ENCODE results near the gene ARHGEF2. TPM values are rescaled to one million over a fixed set of nuclear protein-coding genes. Genes with fewer than 3 reads are reported as not detected.
A peak's percentile ranks its signal among the peaks of the same experiment; 100 is the strongest.

The ARHGEF2 gene
- total RNA-seq, 1 experiment from 2014 or later: 90.1 TPM

DNA sequence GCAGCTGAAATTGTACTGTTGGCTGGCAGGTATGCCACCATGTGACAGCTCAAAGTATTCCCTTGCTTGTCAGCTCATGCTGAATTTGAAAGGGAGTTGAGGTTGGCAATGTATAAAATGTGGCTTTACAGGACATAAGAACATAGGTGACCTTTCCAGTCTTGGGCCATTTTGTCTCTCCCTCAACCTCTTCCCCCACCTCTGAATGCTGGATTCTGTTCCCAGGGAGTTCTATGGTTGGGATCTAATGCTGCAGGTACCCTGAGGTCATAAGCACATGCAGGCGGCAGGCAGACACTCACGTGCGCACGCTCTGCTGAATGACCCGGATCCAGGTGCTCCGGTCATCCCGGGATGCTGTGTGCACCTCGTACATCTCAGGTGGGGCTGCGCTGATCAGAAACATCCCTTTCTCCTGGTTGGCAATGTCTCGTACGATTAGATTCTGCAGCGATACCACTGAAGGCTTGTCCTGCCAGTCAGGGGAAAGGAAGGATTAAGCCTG is 20.9 kb downstream of the ARHGEF2 start:
- ChIA-PET POLR2A (no interaction called here), RAD21 (ENCODE audit: low non-redundant PET in 1 of 2, low total read pairs in 2 of 2, uncharacterized antibody in 2 of 2, unreplicated experiment in 2 of 2) (no interaction called here), CTCF (no interaction called here)
- no peak for ATAC-seq
- Histone ChIP-seq H4K20me1 (ENCODE audit: insufficient read depth) (no peaks in the 10 kb centered on the region), H3K4me2 (ENCODE audit: low read length) (no peak overlapping the region), H3K27ac (ENCODE audit: low read depth, low read length) (no peak overlapping the region), H3K27me3 (ENCODE audit: insufficient read depth, low read length) (no peaks in the 10 kb centered on the region), H3K36me3 (ENCODE audit: control insufficient read depth in 1 of 2, insufficient read depth in 2 of 2, low read length in 2 of 2) (peaks cover 26 to 37% of the 10 kb centered on the region in 2 experiments; a peak in 3 of 4 replicates), H2AFZ (ENCODE audit: low read depth, low read length, poor library complexity, severe bottlenecking) (no peak overlapping the region), H3K9ac (ENCODE audit: low read length) (no peak overlapping the region), H3K9me2 (ENCODE audit: insufficient read depth) (no peaks in the 10 kb centered on the region), H3K79me2 (ENCODE audit: insufficient read depth, low read length) (peaks cover 7% of the 10 kb centered on the region; the same call in 1 of the 2 replicates), H3K4me1 (ENCODE audit: control insufficient read depth in 1 of 2, insufficient read depth in 2 of 2, low read length in 2 of 2) (peaks cover 17 to 32% of the 10 kb centered on the region in 2 experiments), H3K4me3 (replicated peaks in 1 of 2; ENCODE audit: low read depth in 1 of 2, low read length in 2 of 2) (no peak overlapping the region), H3K9me3 (ENCODE audit: control insufficient read depth in 1 of 2, insufficient read depth in 1 of 2, low read depth in 1 of 2, low read length in 2 of 2) (no peaks in the 10 kb centered on the region)
- TF ChIP-seq EZH2 (IDR thresholded peaks at IDR 0.05) (no peak), JUND (IDR thresholded peaks at IDR 0.05) (no peak), RAD21 (IDR thresholded peaks at IDR 0.05; ENCODE audit: low read depth) (no peak), CBX3 (IDR thresholded peaks at IDR 0.05; ENCODE audit: low read depth) (no peak), CEBPB (IDR thresholded peaks at IDR 0.05; ENCODE audit: low read depth) (no peak), TCF7L2 (IDR thresholded peaks at IDR 0.05; ENCODE audit: borderline replicate concordance, extremely low read depth, insufficient read depth, insufficient read length) (no peak), POLR2A (IDR thresholded peaks at IDR 0.05; ENCODE audit: borderline replicate concordance, extremely low read depth, insufficient read depth, insufficient read length) (no peak), SIN3A (IDR thresholded peaks at IDR 0.05; ENCODE audit: low read depth) (no peak), EGR1 (IDR thresholded peaks at IDR 0.05; ENCODE audit: low read depth) (no peak), SRF (IDR thresholded peaks at IDR 0.05; ENCODE audit: low read depth) (no peak), ZFX (IDR thresholded peaks at IDR 0.05) (no peak), EZH2phosphoT487 (IDR thresholded peaks at IDR 0.05; ENCODE audit: borderline replicate concordance) (no peak), POLR2AphosphoS5 (IDR thresholded peaks at IDR 0.05; ENCODE audit: low read depth, low read length) (no peak)
- TF ChIP-seq, protein P1, sequence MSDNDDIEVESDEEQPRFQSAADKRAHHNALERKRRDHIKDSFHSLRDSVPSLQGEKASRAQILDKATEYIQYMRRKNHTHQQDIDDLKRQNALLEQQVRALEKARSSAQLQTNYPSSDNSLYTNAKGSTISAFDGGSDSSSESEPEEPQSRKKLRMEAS (IDR thresholded peaks at IDR 0.05): no peak
- TF ChIP-seq, protein P2, sequence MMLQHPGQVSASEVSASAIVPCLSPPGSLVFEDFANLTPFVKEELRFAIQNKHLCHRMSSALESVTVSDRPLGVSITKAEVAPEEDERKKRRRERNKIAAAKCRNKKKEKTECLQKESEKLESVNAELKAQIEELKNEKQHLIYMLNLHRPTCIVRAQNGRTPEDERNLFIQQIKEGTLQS (IDR thresholded peaks at IDR 0.05): no peak
- TF ChIP-seq, protein P3, sequence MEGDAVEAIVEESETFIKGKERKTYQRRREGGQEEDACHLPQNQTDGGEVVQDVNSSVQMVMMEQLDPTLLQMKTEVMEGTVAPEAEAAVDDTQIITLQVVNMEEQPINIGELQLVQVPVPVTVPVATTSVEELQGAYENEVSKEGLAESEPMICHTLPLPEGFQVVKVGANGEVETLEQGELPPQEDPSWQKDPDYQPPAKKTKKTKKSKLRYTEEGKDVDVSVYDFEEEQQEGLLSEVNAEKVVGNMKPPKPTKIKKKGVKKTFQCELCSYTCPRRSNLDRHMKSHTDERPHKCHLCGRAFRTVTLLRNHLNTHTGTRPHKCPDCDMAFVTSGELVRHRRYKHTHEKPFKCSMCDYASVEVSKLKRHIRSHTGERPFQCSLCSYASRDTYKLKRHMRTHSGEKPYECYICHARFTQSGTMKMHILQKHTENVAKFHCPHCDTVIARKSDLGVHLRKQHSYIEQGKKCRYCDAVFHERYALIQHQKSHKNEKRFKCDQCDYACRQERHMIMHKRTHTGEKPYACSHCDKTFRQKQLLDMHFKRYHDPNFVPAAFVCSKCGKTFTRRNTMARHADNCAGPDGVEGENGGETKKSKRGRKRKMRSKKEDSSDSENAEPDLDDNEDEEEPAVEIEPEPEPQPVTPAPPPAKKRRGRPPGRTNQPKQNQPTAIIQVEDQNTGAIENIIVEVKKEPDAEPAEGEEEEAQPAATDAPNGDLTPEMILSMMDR (IDR thresholded peaks at IDR 0.05 in 2 of 3, conservative IDR thresholded peaks at IDR 0.05 in 1 of 3; ENCODE audit: borderline replicate concordance in 1 of 3, insufficient read depth in 1 of 3, low read depth in 2 of 3, low read length in 2 of 3): no peak
- TF ChIP-seq, protein P4, sequence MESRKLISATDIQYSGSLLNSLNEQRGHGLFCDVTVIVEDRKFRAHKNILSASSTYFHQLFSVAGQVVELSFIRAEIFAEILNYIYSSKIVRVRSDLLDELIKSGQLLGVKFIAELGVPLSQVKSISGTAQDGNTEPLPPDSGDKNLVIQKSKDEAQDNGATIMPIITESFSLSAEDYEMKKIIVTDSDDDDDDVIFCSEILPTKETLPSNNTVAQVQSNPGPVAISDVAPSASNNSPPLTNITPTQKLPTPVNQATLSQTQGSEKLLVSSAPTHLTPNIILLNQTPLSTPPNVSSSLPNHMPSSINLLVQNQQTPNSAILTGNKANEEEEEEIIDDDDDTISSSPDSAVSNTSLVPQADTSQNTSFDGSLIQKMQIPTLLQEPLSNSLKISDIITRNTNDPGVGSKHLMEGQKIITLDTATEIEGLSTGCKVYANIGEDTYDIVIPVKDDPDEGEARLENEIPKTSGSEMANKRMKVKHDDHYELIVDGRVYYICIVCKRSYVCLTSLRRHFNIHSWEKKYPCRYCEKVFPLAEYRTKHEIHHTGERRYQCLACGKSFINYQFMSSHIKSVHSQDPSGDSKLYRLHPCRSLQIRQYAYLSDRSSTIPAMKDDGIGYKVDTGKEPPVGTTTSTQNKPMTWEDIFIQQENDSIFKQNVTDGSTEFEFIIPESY (IDR thresholded peaks at IDR 0.05; ENCODE audit: extremely low read depth, insufficient replicate concordance, low read length): no peak
- TSS peak; percentile 22 for BruUV-seq (replicated peaks)
- intact Hi-C loops (cut with micrococcal nuclease): no loop called here
- no peak for DNase-seq (ENCODE audit: low read depth, low spot score)
